Activated CD8-positive, alpha-beta T cell treated with anti-CD3 and anti-CD28 coated beads, Interleukin-2, amount 10 ng/mL, durations not matched to agents 7 days and 5 days (primary cell): ENCODE data around the gene ZBTB7B. TPM values are rescaled to one million over a fixed set of nuclear protein-coding genes. Genes with fewer than 3 reads are reported as not detected.

Experiments
- ATAC-seq: fragments of 150-1000 bp; cut with Tn5 transposase; one replicate; pipeline ENCODE4 v1.10.0; 2021; ENCODE audit warnings: moderate library complexity
- CTCF ChIA-PET: fragments of 350-600 bp; sonication (Branson Sonifier 250); formaldehyde crosslinking; loops from one replicate; lab custom pipeline; 2021; ENCODE audit warnings: antibody characterized with exemption; lab: Charles Lee
- POLR2A ChIA-PET: fragments of 350-600 bp; sonication (Branson Sonifier 250); formaldehyde crosslinking; loops from one replicate; lab custom pipeline; 2021; ENCODE audit warnings: antibody characterized with exemption; lab: Charles Lee
- DNase-seq: peaks from one replicate; pipeline ENCODE4 v3.0.0-alpha.2; 2020
- H3K27ac Mint-ChIP-seq: one replicate; pipeline ENCODE4 v1.8.0; 2021; ENCODE audit warnings: mild to moderate bottlenecking, mixed read lengths
- H3K27me3 Mint-ChIP-seq: one replicate; pipeline ENCODE4 v1.8.0; 2021; ENCODE audit warnings: low read depth, mixed read lengths
- H3K36me3 Mint-ChIP-seq: one replicate; pipeline ENCODE4 v1.8.0; 2021; ENCODE audit warnings: low read depth, mixed read lengths
- H3K4me1 Mint-ChIP-seq: one replicate; pipeline ENCODE4 v1.8.0; 2021; ENCODE audit warnings: low read depth, mixed read lengths
- H3K4me3 Mint-ChIP-seq: one replicate; pipeline ENCODE4 v1.8.0; 2021; ENCODE audit warnings: mild to moderate bottlenecking, mixed read lengths
- H3K9me3 Mint-ChIP-seq: one replicate; pipeline ENCODE4 v1.8.0; 2022; ENCODE audit warnings: mixed read lengths; ENCODE audit not compliant: insufficient read depth
- total RNA-seq, 2 experiments: library from RNA; stranded (reverse); gene quantifications; one replicate each; pipeline ENCODE4 v1.2.3, GENCODE V29; 2021

Gene ZBTB7B
- total RNA-seq, 2 experiments from 2014 or later, result 35.5 to 42.5 TPM

DNA sequence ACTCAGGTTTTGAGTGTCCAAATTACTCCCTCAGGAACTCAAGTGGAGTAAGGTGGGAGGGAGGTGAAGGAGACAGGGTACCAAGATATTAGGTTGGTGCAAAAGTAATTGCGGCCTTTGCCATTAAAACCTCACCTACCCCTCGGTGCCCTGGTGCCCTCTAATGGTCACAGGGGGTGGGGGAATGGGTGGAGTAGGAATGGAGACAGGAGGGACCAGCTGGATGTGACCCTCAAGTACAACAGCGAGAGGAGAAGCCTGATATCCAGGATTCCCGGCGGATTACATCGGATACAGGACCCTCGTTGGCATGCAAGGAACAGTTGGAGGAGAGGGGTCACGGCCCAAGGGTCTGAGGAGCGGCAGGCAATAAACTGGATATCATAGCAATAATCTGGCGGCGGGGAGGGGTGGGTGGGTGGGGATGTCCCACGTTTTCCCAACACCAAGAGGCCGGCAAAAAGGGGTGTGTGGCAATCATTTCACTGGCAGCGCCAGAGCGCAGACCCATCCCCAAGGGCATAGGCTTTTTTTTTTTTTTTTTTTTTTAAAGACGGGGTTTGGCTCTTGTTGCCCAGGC, 4.3 kb upstream of the ZBTB7B start:
- H3K4me3 Mint-ChIP-seq, result peak overlapping the region; percentile 48
- DNase-seq (no peak), ATAC-seq (no peak)
- CTCF ChIA-PET, result interaction anchor here (0.7 to 7.9 kb wide), 21 partner anchors 14 to 518 kb away, joined by 3 to 139 read pairs (median 8); partner anchors contain the start of genes ADAM15, CKS1B, FLAD1 and PBXIP1
- peaks cover 2% of the 10 kb centered on the region for H3K36me3 Mint-ChIP-seq
- no peaks in the 10 kb centered on the region for H3K9me3 Mint-ChIP-seq
- H3K4me1 Mint-ChIP-seq, result peaks cover 38% of the 10 kb centered on the region
- H3K27me3 Mint-ChIP-seq, result no peaks in the 10 kb centered on the region
- peak overlapping the region; percentile 57 for H3K27ac Mint-ChIP-seq
- POLR2A ChIA-PET, result interaction anchor here (1.1 to 2.1 kb wide), 4 partner anchors 23 to 43 kb away, joined by 3 to 11 read pairs (median 4); partner anchors contain the start of gene PBXIP1

DNA sequence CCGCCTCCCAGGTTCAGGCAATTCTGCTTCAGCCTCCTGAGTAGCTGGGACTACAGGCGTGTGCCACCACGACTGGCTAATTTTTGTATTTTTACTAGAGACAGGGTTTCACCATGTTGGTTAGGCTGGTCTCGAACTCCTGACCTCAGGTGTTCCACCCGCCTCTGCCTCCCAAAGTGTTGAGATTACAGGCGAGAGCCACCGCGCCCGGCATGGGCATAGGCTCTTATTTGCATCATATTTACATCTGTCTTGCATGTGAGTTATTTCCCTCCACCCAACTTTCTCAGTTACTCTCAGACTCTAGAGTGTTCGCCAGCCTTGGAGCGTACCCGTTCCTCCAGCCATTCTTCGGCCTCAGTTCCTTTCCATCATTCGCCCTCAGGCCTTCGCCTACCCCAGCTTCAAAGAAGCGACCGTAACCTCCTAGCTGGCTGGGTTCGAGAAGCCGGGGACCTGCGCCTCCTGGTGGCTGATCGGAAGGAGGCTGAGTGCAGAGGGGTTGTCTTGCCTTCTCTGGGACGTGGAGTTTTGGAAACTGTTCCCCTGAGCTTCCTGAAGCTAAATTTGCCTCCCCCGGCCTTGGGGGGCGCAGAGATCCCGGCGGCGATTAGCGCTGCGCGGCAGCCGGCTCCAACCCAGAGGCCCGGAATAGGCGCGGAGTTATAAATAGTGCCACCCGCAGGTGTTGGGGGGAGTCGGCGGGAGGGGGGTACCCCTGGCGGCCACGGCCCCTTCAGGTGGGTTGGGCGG, 3.6 kb upstream of the ZBTB7B start:
- Mint-ChIP-seq H3K36me3 (peaks cover 2% of the 10 kb centered on the region), H3K27me3 (no peaks in the 10 kb centered on the region), H3K9me3 (no peaks in the 10 kb centered on the region), H3K4me3 (peak overlapping the region; percentile 62), H3K27ac (peak overlapping the region; percentile 77), H3K4me1 (peaks cover 42% of the 10 kb centered on the region)
- POLR2A ChIA-PET, result interaction anchor here (0.5 to 2.1 kb wide), 9 partner anchors 16 to 405 kb away, joined by 3 to 11 read pairs (median 3); partner anchors contain the start of genes ADAM15, FLAD1, PBXIP1 and PYGO2
- peak; percentile 15 for ATAC-seq
- CTCF ChIA-PET, result interaction anchor here (0.7 to 7.9 kb wide), 25 partner anchors 9 to 518 kb away, joined by 3 to 139 read pairs (median 5); partner anchors contain the start of genes ADAM15, CKS1B, FLAD1 and PBXIP1
- DNase-seq, result peak; percentile 81

DNA sequence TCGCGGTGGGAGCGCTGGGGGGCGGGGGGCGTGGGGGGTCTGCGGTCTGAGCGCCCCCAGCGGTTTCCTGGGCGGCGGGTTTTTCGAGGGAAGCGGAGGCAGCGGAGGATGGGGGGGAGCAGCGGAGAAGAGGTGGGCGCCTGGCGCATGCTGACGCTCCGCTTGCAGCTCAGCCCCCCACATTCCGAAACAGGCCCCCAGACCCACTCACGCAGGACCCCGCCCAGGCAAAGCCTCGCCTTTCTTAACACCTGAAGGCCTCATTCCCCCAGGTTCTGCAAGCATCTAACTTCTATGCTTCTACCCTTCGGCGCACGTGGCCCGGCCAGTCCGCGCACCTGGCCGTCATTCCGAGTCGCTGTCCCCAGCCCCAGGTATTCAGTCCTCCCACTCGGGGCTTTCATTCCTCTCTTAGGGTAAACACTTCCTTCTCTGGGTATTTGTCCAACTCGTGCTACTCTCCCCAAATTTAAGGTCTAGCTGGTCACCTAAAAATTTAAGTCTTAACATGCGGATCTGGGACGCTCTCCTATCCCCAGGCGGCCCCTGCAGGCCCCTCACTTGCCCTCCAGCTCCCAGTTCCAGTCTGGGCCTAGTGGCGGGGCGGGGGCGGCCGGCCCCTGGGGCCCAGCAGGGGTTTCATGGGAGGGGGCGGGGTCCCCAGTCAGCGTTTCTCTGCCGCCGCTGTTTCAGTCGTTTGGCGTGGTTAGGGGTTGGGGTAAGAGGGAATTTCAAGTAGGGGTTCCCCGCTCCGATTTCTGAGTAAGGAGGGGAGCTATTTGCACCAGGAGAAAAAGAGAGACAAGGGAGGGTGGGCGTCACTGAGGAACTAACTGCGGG, 2.8 kb upstream of the ZBTB7B start:
- ATAC-seq, result no peak
- peak; percentile 61 for DNase-seq
- Mint-ChIP-seq H3K9me3 (no peaks in the 10 kb centered on the region), H3K36me3 (peaks cover 4% of the 10 kb centered on the region), H3K27ac (peak overlapping the region; percentile 85), H3K4me3 (peak overlapping the region; percentile 86), H3K27me3 (no peaks in the 10 kb centered on the region), H3K4me1 (peaks cover 49% of the 10 kb centered on the region)
- ChIA-PET CTCF (interaction anchor here (0.9 to 7.9 kb wide), 23 partner anchors 8 to 519 kb away, joined by 3 to 139 read pairs (median 8); partner anchors contain the start of genes ADAM15, CKS1B, FLAD1 and PBXIP1), POLR2A (interaction anchor here (0.7 to 2.1 kb wide), 8 partner anchors 16 to 63 kb away, joined by 3 to 11 read pairs (median 4); partner anchors contain the start of genes ADAM15, FLAD1, PBXIP1 and PMVK)

DNA sequence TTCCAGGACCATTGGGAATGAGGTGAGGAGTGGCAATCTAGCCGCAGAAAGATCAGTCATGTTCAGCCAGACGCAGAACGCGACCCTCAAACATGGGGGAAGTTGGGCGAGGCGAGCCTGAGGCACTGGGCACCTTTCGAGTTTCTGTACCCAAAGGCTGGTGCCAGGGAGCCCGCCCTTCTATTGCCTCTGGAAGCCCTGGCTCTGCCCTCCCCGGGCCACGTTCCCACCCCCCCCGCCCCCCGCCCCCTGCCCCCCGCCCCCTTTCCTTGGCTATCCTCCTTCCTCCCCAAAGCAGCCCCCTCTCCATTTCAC, 2.2 kb upstream of the ZBTB7B start:
- H3K36me3 Mint-ChIP-seq, result peaks cover 4% of the 10 kb centered on the region
- ATAC-seq (no peak), DNase-seq (no peak)
- POLR2A ChIA-PET, result interaction anchor here (0.7 to 2.1 kb wide), 4 partner anchors 23 to 64 kb away, joined by 3 to 11 read pairs (median 6); partner anchors contain the start of genes PBXIP1, PMVK and PYGO2
- H3K9me3 Mint-ChIP-seq, result no peaks in the 10 kb centered on the region
- no peaks in the 10 kb centered on the region for H3K27me3 Mint-ChIP-seq
- CTCF ChIA-PET, result interaction anchor here (0.9 to 7.9 kb wide), 16 partner anchors 12 to 332 kb away, joined by 3 to 139 read pairs (median 14); partner anchors contain the start of genes ADAM15, CKS1B, FLAD1 and PBXIP1
- H3K4me1 Mint-ChIP-seq, result peaks cover 50% of the 10 kb centered on the region
- peak overlapping the region; percentile 85 for H3K27ac Mint-ChIP-seq
- H3K4me3 Mint-ChIP-seq, result peak overlapping the region; percentile 86

DNA sequence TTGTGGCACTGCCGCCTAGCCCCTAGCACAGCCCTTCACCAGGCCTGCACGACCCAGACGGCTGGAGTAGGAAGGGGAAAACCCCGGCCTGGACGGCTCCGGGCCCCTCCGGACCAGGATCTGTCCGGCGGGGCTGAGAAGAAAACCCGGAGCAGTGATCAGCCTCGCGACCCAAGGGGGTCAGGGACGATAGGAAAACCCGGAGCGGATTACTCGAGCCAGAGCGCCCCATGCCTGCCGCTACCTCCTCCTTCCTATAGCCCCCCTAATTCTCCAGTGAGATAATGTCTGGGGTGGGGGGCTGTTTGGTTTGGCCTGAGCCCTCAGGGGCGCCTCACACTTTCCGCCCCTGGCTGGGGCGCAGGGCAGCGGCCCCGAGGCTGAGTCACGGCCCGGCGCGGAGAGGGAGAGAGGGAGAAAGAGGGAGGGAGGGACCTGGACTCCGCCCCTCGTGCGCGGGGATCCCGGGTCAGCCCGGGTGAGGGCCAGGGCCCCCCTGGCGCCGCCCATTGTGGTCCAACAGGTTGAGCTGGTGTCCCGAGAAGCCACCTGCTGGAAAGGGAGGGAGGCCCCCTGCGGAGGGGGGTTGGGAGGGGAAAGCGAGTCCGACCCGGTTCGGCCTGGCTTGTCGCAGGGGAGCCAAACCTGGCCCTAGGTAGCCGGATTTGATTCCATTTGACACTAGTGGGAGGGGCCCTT, 1.7 kb upstream of the ZBTB7B start:
- POLR2A ChIA-PET, result interaction anchor here (0.7 to 2.1 kb wide), 4 partner anchors 10 to 64 kb away, joined by 4 to 11 read pairs (median 4); partner anchors contain the start of genes PBXIP1 and PMVK
- H3K9me3 Mint-ChIP-seq, result no peaks in the 10 kb centered on the region
- DNase-seq (peak; percentile 84), ATAC-seq (peak; percentile 64)
- CTCF ChIA-PET, result interaction anchor here (0.9 to 7.9 kb wide), 15 partner anchors 12 to 1342 kb away, joined by 3 to 139 read pairs (median 13); partner anchors contain the start of genes ADAM15, FLAD1, PBXIP1 and PYGO2
- peak overlapping the region; percentile 86 for H3K4me3 Mint-ChIP-seq
- H3K36me3 Mint-ChIP-seq, result peaks cover 4% of the 10 kb centered on the region
- H3K27ac Mint-ChIP-seq, result peak overlapping the region; percentile 79
- no peaks in the 10 kb centered on the region for H3K27me3 Mint-ChIP-seq
- H3K4me1 Mint-ChIP-seq, result peaks cover 53% of the 10 kb centered on the region

DNA sequence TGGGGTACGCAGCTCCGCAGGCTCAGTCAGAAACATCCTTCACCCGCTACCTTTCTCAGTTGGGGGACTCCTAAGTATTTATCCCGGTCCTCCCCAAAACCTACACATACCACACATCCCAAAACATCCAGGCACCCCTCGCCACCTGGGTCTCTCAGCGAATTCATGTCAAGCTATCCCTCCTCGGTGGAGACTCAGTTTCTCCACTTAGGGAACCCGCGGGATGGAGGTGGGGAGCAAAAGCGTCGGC, 1.3 kb upstream of the ZBTB7B start:
- Mint-ChIP-seq H3K4me3 (peak overlapping the region; percentile 86), H3K4me1 (peaks cover 57% of the 10 kb centered on the region), H3K36me3 (peaks cover 6% of the 10 kb centered on the region), H3K27ac (peak overlapping the region; percentile 79), H3K27me3 (no peaks in the 10 kb centered on the region), H3K9me3 (no peaks in the 10 kb centered on the region)
- POLR2A ChIA-PET, result interaction anchor here (0.7 to 1.2 kb wide), 3 partner anchors 9 to 65 kb away, joined by 4 read pairs; partner anchors contain the start of genes PBXIP1 and PMVK
- no peak for DNase-seq
- no peak for ATAC-seq
- CTCF ChIA-PET, result interaction anchor here (0.9 to 7.9 kb wide), 8 partner anchors 11 to 1342 kb away, joined by 3 to 139 read pairs (median 18); partner anchors contain the start of genes FLAD1, PBXIP1 and PYGO2

DNA sequence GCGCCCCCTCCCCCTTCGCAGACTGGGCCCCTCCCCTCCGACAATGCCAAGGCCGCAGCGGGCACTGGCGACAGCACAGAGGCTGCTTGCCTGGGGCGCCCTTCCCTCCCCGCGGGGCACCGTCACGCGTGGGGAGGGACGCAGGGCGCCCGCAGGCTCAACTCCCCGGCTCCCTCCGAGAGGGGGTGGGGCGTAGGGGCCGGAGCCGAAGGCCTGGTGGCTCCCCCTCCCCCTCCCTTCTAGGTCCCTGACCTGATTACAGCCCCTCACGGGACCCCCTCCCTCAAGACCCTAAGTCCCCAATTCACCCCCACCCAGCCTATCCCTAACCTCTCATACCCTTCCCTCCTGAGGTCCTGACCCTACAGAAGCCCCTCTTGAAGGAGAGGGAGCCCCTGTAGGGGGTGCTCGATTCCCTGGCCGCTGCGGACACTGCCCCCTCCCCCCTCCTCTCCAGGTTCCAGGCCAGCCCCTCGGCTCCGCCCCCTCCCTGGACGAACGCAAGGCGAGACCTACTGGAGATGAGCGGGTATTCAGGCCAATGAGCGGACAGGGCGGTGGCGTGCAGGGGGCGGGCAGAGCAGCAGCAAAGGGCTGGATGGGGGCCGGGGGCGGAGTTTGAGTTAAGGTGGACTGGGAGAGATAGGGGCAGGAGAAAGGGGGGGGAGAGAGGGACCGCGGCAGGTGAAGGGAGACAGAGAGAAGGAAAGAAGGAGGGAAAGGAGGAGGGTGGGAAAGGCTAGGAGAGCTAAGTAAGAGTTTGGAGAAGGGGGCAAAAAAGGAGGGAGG, 733 bp upstream of the ZBTB7B start:
- Mint-ChIP-seq H3K4me1 (peaks cover 62% of the 10 kb centered on the region), H3K9me3 (no peaks in the 10 kb centered on the region), H3K36me3 (peaks cover 7% of the 10 kb centered on the region), H3K27me3 (no peaks in the 10 kb centered on the region), H3K4me3 (peak overlapping the region; percentile 86), H3K27ac (peak overlapping the region; percentile 97)
- CTCF ChIA-PET, result interaction anchor here (0.9 to 7.9 kb wide), 8 partner anchors 11 to 1343 kb away, joined by 3 to 139 read pairs (median 18); partner anchors contain the start of genes FLAD1, PBXIP1 and PYGO2
- ATAC-seq (peak; percentile 76), DNase-seq (peak; percentile 100)
- POLR2A ChIA-PET, result interaction anchor here (0.7 to 1.8 kb wide), 3 partner anchors 9 to 46 kb away, joined by 4 to 6 read pairs (median 4); partner anchors contain the start of genes FLAD1 and PBXIP1

DNA sequence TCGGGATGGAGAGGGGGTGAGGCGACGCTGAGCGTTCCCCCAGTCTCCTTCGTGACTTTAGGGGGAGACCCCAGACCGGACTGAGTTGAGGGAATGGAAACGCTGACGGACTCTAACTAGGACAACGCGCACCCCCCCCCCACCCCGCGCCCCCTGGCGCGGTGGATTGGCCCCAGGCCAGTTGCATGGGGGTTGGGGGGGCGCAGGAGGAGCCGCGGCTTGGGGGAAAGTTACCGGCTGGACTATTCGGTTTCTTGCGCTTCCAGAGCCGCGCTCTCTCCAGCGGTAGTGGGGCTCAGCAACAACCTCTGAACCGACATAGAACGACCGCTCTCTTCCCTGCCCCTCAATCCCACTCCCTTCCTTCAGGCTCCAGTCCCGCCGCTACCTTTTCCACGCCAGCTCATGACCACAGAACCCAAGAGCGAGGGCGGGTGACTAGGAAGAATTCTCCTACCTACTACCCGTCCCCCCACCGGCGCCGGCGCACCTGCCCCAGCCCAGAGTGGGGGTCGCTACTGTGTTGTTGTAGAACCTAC, 694 bp downstream of the ZBTB7B start:
- DNase-seq (no peak), ATAC-seq (no peak)
- Mint-ChIP-seq H3K27ac (peak overlapping the region; percentile 87), H3K4me1 (peaks cover 61% of the 10 kb centered on the region), H3K27me3 (no peaks in the 10 kb centered on the region), H3K4me3 (peak overlapping the region; percentile 93), H3K9me3 (no peaks in the 10 kb centered on the region), H3K36me3 (peaks cover 7% of the 10 kb centered on the region)
- ChIA-PET POLR2A (interaction anchor here (0.6 to 2.1 kb wide), 3 partner anchors 20 to 72 kb away, joined by 3 to 8 read pairs (median 6); partner anchors contain the start of genes CKS1B and FLAD1), CTCF (interaction anchor here (1.0 to 7.9 kb wide), 3 partner anchors 14 to 27 kb away, joined by 3 to 139 read pairs (median 9); partner anchors contain the start of gene FLAD1)

DNA sequence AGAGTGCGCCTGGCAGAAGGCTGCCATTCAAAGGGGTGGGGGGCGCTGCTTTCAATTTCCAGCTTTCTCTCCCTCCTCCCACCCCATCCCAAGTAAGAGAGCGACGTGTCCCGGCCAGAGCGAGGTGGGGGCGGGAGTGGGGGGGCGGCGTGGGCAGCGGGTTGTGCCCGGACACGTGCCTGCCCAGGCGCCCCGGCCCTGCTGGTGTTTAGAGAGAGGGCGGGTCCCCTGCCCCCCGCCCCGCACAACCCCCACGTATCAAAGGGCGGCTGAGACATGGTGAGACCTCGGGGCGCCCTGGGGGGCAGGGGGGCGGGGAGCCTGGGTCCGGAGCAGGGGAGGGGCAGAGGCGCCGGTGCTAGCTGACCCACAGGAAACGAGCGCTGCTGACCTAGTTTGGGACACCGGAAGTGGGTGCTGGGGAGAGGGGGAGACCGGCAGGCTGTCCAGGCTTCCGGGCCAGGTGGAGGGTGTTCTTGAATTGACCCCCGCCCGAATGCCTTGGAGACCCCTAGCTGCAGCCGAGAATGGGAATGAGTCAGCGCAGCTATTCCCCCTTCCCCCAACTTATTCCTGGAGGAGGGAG, 1.3 kb downstream of the ZBTB7B start:
- Mint-ChIP-seq H3K27ac (peak overlapping the region; percentile 87), H3K36me3 (peaks cover 7% of the 10 kb centered on the region), H3K9me3 (no peaks in the 10 kb centered on the region), H3K4me1 (peaks cover 62% of the 10 kb centered on the region), H3K4me3 (peak overlapping the region; percentile 93), H3K27me3 (no peaks in the 10 kb centered on the region)
- no peak for ATAC-seq
- ChIA-PET CTCF (interaction anchor here (1.0 to 1.4 kb wide), 2 partner anchors 13 to 27 kb away, joined by 3 to 9 read pairs; no protein-coding TSS in a partner anchor), POLR2A (interaction anchor here (1.8 to 2.1 kb wide), 2 partner anchors 21 to 29 kb away, joined by 6 to 8 read pairs; partner anchors contain the start of genes CKS1B and FLAD1)
- no peak for DNase-seq
